Thyroid gland (tissue), 4 donors: ENCODE data around the gene KIAA1210. TPM values are rescaled to one million over a fixed set of nuclear protein-coding genes. Genes with fewer than 3 reads are reported as not detected.

Source experiments
- DNase-seq, 2 donors: peaks; one replicate each; pipeline ENCODE4 v3.0.0-alpha.2; 2019
- H3K27ac ChIP-seq, 3 donors: fragments of 200-600 bp; sonication (generic); 1 replicate in 2 of 3; 2 replicates in 1 of 3; pipeline ENCODE4 v1.5.1; 2016 to 2019; ENCODE audit warnings: mild to moderate bottlenecking in 1 of 3, moderate library complexity in 1 of 3
- H3K27me3 ChIP-seq: fragments of 200-600 bp; sonication (generic); one replicate; pipeline ENCODE4 v1.5.1; 2019
- H3K36me3 ChIP-seq, 2 donors: fragments of 200-600 bp; sonication (generic); one replicate each; pipeline ENCODE4 v1.5.1; 2016 to 2019
- H3K4me1 ChIP-seq, 2 donors: fragments of 200-600 bp; sonication (generic); one replicate each; pipeline ENCODE4 v1.5.1; 2017 to 2019
- H3K4me3 ChIP-seq, 3 donors: fragments of 200-600 bp; sonication (generic); replicated peaks in 1 of 3; 1 replicate in 2 of 3; 2 replicates in 1 of 3; pipeline ENCODE4 v1.5.1; 2016; ENCODE audit warnings: mild to moderate bottlenecking in 1 of 3
- H3K9me3 ChIP-seq: fragments of 200-600 bp; sonication (generic); one replicate; pipeline ENCODE4 v1.5.1; 2017
- CTCF ChIP-seq, 6 experiments: fragments of 200-600 bp in 3 of 6; fragments of 450-650 bp in 3 of 6; sonication (generic) in 3 of 6; IDR thresholded peaks; one replicate each; pipeline ENCODE4 v1.5.1; 2016 to 2019; ENCODE audit warnings: antibody characterized with exemption in 6 of 6, mild to moderate bottlenecking in 2 of 6, inconsistent platforms in 1 of 6, moderate library complexity in 1 of 6
- POLR2A ChIP-seq, 2 donors: fragments of 450-650 bp; IDR thresholded peaks; one replicate each; pipeline ENCODE4 v1.6.1; 2017; ENCODE audit warnings: antibody characterized with exemption in 2 of 2, mild to moderate bottlenecking in 2 of 2, moderate library complexity in 1 of 2
- WGBS, 2 donors: methylation state at CpG; one replicate each; pipeline ENCODE4 v1.1.5; 2017; 5-methylcytosine and 5-hydroxymethylcytosine counted together
- intact Hi-C: fragments of 100-400 bp; cut with DNase I; formaldehyde crosslinking; loops from one replicate; pipeline ENCODE4 v1.15.1; 2023
- total RNA-seq, 4 donors: library from RNA; depleted of rRNA; stranded (reverse); fragments of >200 nt; gene quantifications; one replicate each; pipeline ENCODE4 v1.2.3, GENCODE V29; 2016

KIAA1210 gene
- total RNA-seq, 4 donors from 2014 or later, result 0.08 to 0.94 (median 0.33) TPM; not detected in 1

- DNase-seq, result no peak
- no peaks in the 10 kb centered on the region for H3K4me1 ChIP-seq
- no peaks in the 10 kb centered on the region for H3K27me3 ChIP-seq
- no peaks in the 10 kb centered on the region for H3K36me3 ChIP-seq
- H3K9me3 ChIP-seq, result no peaks in the 10 kb centered on the region
- intact Hi-C loops, result no loop called here
- H3K4me3 ChIP-seq, result no peak overlapping the region
- no peak overlapping the region for H3K27ac ChIP-seq
- WGBS, 2 donors, result 97 to 100% methylated on average over 1 of the region's 1 CpG
- TF ChIP-seq POLR2A (IDR thresholded peaks at IDR 0.05), result no peak
- TF ChIP-seq CTCF (IDR thresholded peaks at IDR 0.05), result no peak
Observed at GRCh38 chrX:119121341-119121740, 6.3 kb downstream of the KIAA1210 start.

- TF ChIP-seq CTCF (IDR thresholded peaks at IDR 0.05) (peak; percentile 24 to 60 (median 36)), POLR2A (IDR thresholded peaks at IDR 0.05) (no peak)
- H3K36me3 ChIP-seq, result no peaks in the 10 kb centered on the region
- H3K4me1 ChIP-seq, result no peaks in the 10 kb centered on the region
- no peak overlapping the region for H3K27ac ChIP-seq
- 18% methylated on average over 5 to 6 of the region's 6 CpGs for WGBS, 2 donors
- intact Hi-C loops, result no loop called here
- H3K9me3 ChIP-seq, result no peaks in the 10 kb centered on the region
- H3K4me3 ChIP-seq, result no peak overlapping the region
- peak; percentile 31 to 32 for DNase-seq
- no peaks in the 10 kb centered on the region for H3K27me3 ChIP-seq
Observed at GRCh38 chrX:119118780-119119395, 8.7 kb downstream of the KIAA1210 start.

- Histone ChIP-seq H3K27me3 (no peaks in the 10 kb centered on the region), H3K4me1 (no peaks in the 10 kb centered on the region), H3K9me3 (no peaks in the 10 kb centered on the region), H3K27ac (no peak overlapping the region), H3K36me3 (no peaks in the 10 kb centered on the region), H3K4me3 (no peak overlapping the region)
- TF ChIP-seq CTCF (IDR thresholded peaks at IDR 0.05) (no peak), POLR2A (IDR thresholded peaks at IDR 0.05) (no peak)
- intact Hi-C loops, result no loop called here
- no peak for DNase-seq
Observed at GRCh38 chrX:119107206-119107605, 20.4 kb downstream of the KIAA1210 start.

GRCh38 chrX:119105826-119106225, 21.8 kb downstream of the KIAA1210 start:
- Histone ChIP-seq H3K4me1 (no peaks in the 10 kb centered on the region), H3K27me3 (no peaks in the 10 kb centered on the region), H3K4me3 (no peak overlapping the region), H3K9me3 (no peaks in the 10 kb centered on the region), H3K36me3 (no peaks in the 10 kb centered on the region), H3K27ac (no peak overlapping the region)
- DNase-seq, result no peak
- TF ChIP-seq CTCF (IDR thresholded peaks at IDR 0.05) (no peak), POLR2A (IDR thresholded peaks at IDR 0.05) (no peak)
- intact Hi-C loops, result no loop called here

GRCh38 chrX:119101168-119101567, 26.4 kb downstream of the KIAA1210 start:
- TF ChIP-seq POLR2A (IDR thresholded peaks at IDR 0.05) (no peak), CTCF (IDR thresholded peaks at IDR 0.05) (no peak)
- Histone ChIP-seq H3K9me3 (no peaks in the 10 kb centered on the region), H3K27me3 (no peaks in the 10 kb centered on the region), H3K4me1 (no peaks in the 10 kb centered on the region), H3K4me3 (no peak overlapping the region), H3K27ac (no peak overlapping the region), H3K36me3 (no peaks in the 10 kb centered on the region)
- WGBS, 2 donors, result 90 to 100% methylated on average over 1 of the region's 1 CpG
- DNase-seq, result no peak
- intact Hi-C loops, result no loop called here
